Hepatic stellate cell (primary cell): Measurements from ENCODE around the gene SERPINA9.
"Not testable (repeated sequence)": the region's sequence is repeated elsewhere in the genome, so short reads cannot be mapped to it uniquely, and the experiment has no call there.

ENCODE experiments used
- DNase-seq: peaks from one replicate; pipeline ENCODE4 v3.0.0; 2011; ENCODE audit warnings: low spot score

Gene SERPINA9

DNA sequence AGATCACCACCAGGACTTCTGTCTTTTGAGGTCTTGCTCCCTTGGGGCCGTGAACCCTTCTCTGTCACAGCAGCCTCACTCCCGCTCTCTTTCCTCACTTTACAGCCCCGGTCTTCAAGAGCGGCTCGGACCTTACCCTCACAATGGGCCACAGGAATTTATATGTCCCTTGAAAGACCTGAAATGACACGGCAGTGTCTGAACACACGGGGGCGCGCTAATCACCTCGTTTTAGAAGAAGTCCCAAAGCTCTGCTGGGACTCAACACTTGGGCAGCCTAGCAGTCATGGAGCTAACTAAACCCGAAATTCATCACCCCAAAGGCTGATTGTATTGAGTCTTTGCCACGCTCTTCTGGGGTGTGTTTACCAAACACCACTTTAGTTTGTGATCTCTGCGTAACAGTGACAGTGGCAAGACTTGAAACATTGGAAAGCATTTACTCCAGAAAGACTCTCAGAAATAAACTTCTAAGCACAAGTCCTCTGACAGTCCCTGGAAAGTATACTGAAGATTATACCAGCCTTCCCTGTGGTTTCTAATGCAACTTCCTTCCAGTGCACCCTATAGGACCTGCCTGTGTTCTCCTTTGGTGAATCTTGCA is 52.4 kb downstream of the SERPINA9 start:
- DNase-seq: peak; percentile 49

DNA sequence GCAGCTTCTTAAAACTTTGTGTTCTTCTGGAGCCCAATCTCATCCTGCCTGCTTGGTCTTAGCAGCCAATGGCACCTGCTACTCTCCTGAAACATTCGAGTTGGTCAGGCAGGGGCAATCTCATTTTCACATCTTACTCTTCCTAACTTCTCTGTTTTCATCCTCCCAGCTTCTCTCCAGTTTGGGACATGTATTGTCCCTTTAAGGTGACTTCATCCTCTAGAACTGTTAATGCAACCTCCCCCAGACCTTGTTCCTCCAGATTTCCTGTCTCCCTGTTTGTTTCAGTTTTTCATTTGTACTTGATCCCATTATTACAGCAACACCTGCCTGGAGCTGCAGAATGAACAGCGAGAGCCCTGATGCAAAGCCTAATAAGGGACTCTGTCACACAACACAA is 54.7 kb downstream of the SERPINA9 start:
- DNase-seq: no peak

DNA sequence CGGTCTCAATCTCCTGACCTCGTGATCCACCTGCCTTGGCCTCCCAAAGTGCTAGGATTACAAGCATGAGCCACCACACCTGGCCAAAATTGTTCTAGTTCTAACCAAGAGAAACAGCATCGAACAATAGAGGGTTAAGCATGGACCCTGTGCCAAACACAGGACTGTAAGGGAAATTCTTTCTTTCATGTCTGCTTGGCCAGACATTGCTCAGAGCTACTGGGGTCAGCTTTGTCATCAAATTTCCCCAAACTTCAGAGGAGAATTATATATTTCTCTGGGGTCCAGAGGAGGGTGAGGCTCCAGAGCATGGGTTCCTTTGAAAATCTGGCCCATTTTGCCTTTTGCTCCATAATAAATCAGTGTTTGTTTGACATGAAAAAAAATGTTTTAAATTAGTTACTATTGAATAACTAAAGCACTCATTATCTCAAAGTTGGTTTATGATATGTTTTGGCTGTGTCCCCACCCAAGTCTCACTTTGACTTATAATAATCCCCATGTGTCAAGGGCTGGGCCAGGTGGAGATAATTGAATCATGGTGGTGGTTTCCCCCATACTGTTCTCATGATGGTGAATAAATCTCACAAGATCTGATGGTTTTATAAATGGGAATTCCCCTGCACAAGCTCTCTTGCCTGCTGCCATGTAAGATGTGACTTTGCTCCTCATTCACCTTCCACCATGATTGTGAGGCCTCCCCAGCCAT is 58.3 kb downstream of the SERPINA9 start:
- not testable (repeated sequence) for DNase-seq
